Measurements from ENCODE around the gene CPNE8.

- TF ChIP-seq POLR2AphosphoS5 (IDR thresholded peaks at IDR 0.05; ENCODE audit: low read depth, low read length) (no peak), TAF1 (IDR thresholded peaks at IDR 0.05; ENCODE audit: borderline replicate concordance, insufficient read depth, low read length) (no peak)
Measured at GRCh38 chr12:38625306-38625705, 280.1 kb downstream of the CPNE8 start.

Data from PFSK-1 (cell line).